Sigmoid colon (tissue), 4 donors: ENCODE data around the gene PPP1R16B.

Experiments
- POLR2A ChIP-seq, 2 donors: fragments of 450-650 bp; IDR thresholded peaks; one replicate each; pipeline ENCODE4 v1.6.1; 2016; ENCODE audit warnings: antibody characterized with exemption in 2 of 2, mild to moderate bottlenecking in 2 of 2, moderate library complexity in 2 of 2
- POLR2AphosphoS5 ChIP-seq, 4 donors: sonication (generic); formaldehyde crosslinking; IDR thresholded peaks; one replicate each; pipeline ENCODE4 v1.6.1; 2017; ENCODE audit warnings: antibody characterized with exemption in 4 of 4
- TF ChIP-seq, protein P1 (sequence below), 4 experiments: fragments of 450-650 bp in 3 of 4; fragments of 200-600 bp in 1 of 4; IDR thresholded peaks; one replicate each; pipeline ENCODE4 v1.5.1; 2016 to 2019; ENCODE audit warnings: antibody characterized with exemption in 4 of 4, mild to moderate bottlenecking in 3 of 4, moderate library complexity in 2 of 4

DNA sequence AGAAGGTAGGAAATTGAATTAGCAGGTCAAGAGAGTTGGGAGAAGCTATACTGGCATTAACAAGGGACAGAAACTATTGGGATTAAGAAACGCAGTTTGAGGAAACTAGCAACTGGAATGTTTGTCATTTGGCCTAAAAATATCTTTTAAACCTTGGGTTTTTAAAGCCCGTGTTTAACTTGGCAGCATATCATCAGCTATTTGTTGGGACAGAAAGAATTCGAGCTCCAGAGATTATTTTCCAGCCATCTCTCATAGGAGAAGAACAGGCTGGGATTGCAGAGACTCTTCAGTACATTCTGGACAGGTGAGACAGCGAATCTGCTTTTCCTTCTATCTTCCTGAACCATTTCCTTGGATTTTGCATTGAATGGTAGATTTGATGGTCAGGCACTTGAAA is 39.4 kb upstream of the PPP1R16B start:
- TF ChIP-seq POLR2A (IDR thresholded peaks at IDR 0.05) = no peak
- TF ChIP-seq, protein P1, sequence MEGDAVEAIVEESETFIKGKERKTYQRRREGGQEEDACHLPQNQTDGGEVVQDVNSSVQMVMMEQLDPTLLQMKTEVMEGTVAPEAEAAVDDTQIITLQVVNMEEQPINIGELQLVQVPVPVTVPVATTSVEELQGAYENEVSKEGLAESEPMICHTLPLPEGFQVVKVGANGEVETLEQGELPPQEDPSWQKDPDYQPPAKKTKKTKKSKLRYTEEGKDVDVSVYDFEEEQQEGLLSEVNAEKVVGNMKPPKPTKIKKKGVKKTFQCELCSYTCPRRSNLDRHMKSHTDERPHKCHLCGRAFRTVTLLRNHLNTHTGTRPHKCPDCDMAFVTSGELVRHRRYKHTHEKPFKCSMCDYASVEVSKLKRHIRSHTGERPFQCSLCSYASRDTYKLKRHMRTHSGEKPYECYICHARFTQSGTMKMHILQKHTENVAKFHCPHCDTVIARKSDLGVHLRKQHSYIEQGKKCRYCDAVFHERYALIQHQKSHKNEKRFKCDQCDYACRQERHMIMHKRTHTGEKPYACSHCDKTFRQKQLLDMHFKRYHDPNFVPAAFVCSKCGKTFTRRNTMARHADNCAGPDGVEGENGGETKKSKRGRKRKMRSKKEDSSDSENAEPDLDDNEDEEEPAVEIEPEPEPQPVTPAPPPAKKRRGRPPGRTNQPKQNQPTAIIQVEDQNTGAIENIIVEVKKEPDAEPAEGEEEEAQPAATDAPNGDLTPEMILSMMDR (IDR thresholded peaks at IDR 0.05) = no peak
- TF ChIP-seq POLR2AphosphoS5 (IDR thresholded peaks at IDR 0.05) = no peak
